H1 (cell line): ENCODE data around the gene PSTK. TPM values are rescaled to one million over a fixed set of nuclear protein-coding genes. Genes with fewer than 3 reads are reported as not detected.

Experiments used
- CHD1 ChIP-seq: IDR thresholded peaks from 2 replicates; pipeline ENCODE4 v1.6.1; 2012; ENCODE audit warnings: low read depth, low read length, improper control_type of control experiment
- FOSL1 ChIP-seq: IDR thresholded peaks from 2 replicates; pipeline ENCODE4 v1.6.1; 2011; ENCODE audit warnings: mild to moderate bottlenecking, low read depth, low read length, moderate library complexity; ENCODE audit not compliant: insufficient read depth
- JUND ChIP-seq: IDR thresholded peaks from 2 replicates; pipeline ENCODE4 v1.6.1; 2011; ENCODE audit warnings: mild to moderate bottlenecking, improper control_type of control experiment, low read length
- SAP30 ChIP-seq: fragments of 300-600 bp; sonication (generic); IDR thresholded peaks from 2 replicates; pipeline ENCODE4 v1.7.1; 2012; ENCODE audit warnings: low read length, moderate library complexity, mild to moderate bottlenecking, inconsistent platforms; ENCODE audit not compliant: insufficient read depth, insufficient replicate concordance
- SP4 ChIP-seq: IDR thresholded peaks from 2 replicates; pipeline ENCODE4 v1.6.1; 2012; ENCODE audit warnings: low read length, inconsistent platforms
- polyA plus RNA-seq, 7 experiments: library from polyadenylated mRNA; depleted of rRNA in 3 of 7; stranded (reverse) in 5 of 7; unstranded in 2 of 7; fragments of >200 nt in 5 of 7; fragments of 200-250 nt in 2 of 7; gene quantifications; 1 replicate in 5 of 7; 2 replicates in 1 of 7; 4 replicates in 1 of 7; pipeline versions ENCODE4 v1.2.1 to v1.2.3, GENCODE V29; 2011 to 2013; ENCODE audit warnings: missing spikeins in 2 of 7, mixed read lengths in 2 of 7
- total RNA-seq: library from RNA; stranded (reverse); fragmentation: NEBNext Ultra II Directional; extraction: Animal tissue kit (Norgen Biotek cat#: 25700); gene quantifications from 2 replicates; pipeline ENCODE4 v1.2.1, GENCODE V29; 2021

The PSTK gene
- total and polyA plus RNA-seq, 2 of the 8 experiments (the other 6 are each of a cell fraction or from before 2014, with no cell fraction given) = 4.4 to 6.6 TPM

GRCh38 chr10:122955892-122956291, 24.3 kb upstream of the PSTK start (continued):
- TF ChIP-seq SAP30 = no peak
- no peak for TF ChIP-seq CHD1
- TF ChIP-seq JUND = no peak
- TF ChIP-seq SP4 = no peak
- TF ChIP-seq FOSL1 = no peak
